HG02571 (cell line): ENCODE data around the gene THG1L.
"Not testable (repeated sequence)": the region's sequence is repeated elsewhere in the genome, so short reads cannot be mapped to it uniquely, and the experiment has no call there.

Experiments used
- ATAC-seq: cut with Tn5 transposase; IDR thresholded peaks from one replicate; pipeline ENCODE4 v1.9.1; 2021; ENCODE audit warnings: mild to moderate bottlenecking, moderate library complexity; ENCODE audit not compliant: unreplicated experiment

The THG1L gene

GRCh38 chr5:157726607-157727006, 4.6 kb upstream of the THG1L start:
- ATAC-seq, result not testable (repeated sequence)

DNA sequence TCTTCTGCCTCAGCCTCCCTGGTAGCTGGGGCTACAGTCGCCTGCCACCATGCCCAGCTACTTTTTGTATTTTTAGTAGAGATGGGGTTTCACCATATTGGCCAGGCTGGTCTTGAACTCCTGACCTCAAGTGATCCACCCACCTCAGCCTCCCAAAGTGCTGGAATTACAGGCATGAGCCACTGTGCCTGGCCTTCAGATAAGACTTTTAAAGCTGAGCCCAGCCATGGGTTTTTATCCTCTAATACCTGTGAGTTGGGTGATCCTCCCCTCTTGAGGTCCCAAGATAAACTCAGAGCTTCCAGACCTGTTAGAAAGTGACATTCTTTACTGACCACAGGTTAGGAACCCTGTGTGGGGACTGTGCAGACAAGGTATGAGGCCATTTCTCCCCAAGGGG, 3.4 kb upstream of the THG1L start:
- ATAC-seq, result not testable (repeated sequence)

GRCh38 chr5:157729858-157730257, 1.4 kb upstream of the THG1L start:
- peak; percentile 61 for ATAC-seq

GRCh38 chr5:157730900-157731271, 334 bp upstream of the THG1L start:
- no peak for ATAC-seq

DNA sequence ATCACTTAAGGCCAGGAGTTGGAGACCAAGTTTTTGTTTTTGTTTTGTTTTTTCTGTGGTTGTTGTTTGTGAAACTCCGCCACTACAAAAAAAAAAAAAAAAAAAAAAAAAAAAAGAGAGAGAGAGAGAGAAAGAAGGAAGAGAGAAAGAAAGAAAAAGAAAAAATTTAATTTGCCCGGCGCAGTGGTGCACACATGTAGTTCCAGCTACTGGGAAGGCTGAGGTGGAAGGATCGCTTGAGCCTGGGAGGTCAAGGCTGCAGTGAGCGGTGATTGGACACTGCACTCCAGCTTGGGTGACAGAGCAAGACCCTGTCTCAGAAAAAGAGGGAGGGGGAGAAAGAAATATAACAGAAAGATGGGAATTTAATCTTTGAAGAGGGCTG, 902 bp downstream of the THG1L start:
- no peak for ATAC-seq

DNA sequence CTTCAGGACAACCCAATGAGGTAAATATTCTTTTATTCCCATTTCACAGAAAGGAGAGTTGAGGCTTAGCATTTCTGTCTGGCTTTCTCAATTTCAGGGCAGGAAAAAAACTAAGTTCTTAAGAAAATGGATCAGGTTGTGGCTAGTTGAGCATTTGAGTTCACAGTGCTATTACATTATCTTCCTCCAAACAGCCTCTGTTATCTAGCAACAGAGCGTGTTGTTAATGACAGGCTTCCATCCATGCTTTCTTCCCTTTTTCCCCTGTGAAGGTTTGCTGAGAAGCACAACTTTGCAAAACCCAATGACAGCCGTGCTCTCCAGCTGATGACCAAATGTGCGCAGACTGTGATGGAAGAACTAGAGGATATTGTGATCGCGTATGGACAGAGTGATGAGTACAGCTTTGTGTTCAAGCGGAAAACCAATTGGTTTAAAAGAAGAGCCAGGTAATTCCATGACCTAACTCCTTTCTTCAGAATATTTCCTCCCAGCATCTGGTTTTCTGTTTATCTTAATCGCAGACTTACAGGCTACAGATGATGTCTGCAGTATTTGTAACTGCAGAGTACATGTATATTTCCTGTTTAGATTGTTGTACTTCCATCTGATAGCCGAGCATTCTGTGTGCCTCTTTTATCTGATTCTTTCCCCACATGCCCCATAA, 1.5 kb downstream of the THG1L start:
- no peak for ATAC-seq

DNA sequence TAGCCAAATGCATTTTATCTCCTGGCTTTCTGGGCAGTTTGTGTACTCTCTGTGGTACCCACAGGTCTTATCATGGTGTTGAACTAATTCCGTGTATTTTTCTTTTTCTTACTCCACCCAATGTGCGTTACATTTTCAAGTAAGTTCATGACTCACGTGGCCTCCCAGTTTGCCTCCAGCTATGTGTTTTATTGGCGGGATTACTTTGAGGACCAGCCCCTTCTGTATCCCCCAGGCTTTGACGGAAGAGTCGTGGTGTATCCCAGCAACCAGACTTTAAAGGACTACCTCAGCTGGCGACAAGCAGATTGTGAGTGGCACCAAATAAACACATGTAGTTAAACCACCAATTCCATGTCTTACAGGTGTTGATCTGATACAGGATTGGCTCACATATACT, 3.2 kb downstream of the THG1L start:
- ATAC-seq, result no peak

- ATAC-seq, result no peak
These were observed 4.8 kb downstream of the THG1L start for GRCh38 chr5:157735991-157736390.

DNA sequence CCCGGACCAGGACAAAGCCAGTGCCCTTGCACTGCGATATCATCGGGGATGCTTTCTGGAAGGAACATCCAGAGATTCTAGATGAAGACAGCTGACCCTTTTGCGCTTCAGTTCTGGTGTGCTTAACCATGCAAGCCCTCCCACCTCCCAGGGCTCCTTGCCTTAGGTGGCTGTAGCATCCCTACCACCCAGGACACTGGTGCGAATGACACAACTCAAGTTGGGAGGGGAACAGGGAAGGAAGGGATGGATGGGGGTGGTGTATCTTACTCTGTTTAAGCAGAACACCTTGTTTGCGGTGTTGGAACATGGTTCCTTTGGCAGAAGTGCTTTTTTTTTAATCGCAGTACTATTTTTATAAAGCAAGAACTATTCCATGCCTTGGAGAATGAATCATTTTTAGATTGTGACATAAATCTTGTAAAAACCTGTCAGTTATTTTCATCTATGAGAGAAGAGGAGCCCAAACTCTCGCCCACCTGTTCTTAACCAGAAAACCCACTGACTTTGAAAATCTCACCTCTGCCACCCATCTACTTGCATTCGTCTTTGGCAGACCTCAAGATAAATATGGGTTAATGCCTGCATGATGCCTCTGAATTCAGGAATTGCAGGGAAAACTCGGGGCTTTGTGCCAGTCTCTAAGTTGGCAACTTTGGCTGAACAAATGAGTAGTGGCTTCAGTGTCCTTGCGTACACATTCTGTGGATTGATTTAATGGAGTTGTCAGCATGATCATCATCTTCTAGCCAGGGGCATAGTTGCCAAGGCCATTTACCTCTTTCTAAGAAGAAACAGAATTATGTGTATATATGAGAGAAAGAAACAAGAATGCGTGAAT, 8.4 kb downstream of the THG1L start:
- no peak for ATAC-seq

DNA sequence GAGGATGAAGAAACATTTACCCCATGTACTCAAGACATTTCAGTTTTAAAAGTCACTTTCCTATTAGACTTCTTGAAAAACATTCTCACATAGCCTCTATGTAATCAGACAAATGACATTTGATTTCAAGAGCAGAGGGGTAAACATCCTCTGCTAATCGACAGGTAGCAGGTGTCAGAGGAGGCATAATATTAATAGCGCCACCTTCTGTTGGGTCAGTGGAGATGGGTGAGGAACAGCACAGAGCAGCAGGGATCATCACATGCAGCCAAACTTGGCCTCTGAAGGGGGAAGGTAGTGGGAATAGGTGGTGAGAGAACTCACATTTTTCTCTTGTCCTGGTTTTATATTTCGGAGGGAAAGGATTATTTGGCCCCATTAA, 9.0 kb downstream of the THG1L start:
- ATAC-seq, result no peak

DNA sequence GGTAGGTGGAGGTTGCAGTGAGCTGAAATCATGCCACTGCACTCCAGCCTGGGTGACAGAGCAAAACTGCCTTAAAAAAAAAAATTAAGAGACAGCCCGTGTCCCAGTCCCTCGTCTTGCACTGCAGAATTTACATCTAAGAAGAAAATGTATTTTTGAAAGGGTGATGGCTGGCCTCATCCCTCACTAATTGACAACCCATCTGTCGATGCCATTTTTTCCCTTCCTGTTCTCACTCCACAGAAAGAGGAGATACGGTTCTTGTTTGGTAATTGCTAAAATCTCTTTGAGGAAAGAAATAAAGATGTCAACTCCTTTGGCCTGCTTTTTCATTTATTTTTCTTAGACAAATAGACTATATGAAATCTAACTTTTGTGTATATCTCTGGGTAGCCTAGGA, 9.9 kb downstream of the THG1L start:
- no peak for ATAC-seq

DNA sequence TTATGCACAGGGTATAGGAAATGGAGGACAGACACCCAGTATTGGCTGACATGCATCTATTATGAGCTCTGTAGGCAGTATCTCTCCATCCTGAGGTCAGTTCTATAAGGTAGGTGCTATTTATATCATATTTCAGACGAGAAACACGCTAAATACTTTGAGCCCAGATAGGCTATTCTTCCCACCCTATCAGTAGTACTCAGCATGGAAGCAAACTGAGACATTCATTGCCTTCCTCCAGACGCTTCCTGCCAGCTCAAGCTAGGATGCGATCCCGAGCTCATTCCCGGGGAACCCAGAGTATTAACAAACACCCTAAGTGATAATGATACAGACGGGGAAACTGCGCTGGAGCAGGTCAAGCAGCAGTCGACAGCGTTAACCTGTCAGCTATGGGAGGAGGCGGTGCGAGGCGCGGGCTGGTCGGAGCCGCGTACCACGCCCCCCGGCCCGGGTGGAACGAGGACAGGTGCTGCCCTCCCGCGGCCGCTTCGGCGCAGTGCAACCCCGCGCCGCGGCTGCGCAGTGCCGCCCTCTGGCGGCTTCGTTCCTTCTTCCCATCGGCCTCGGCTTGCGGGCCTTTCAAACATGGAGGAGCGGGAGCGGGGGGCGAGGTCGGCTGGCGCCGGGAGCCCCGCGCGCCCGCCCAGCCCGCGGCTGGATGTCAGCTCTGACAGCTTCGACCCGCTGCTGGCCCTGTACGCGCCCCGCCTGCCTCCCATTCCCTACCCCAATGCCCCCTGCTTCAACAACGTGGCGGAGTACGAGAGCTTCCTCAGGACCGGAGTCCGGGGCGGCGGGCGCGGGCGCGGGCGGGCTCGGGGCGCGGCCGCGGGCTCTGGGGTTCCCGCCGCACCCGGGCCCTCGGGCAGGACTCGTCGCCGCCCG, 12.2 kb downstream of the THG1L start, which contains the start of gene LSM11:
Gene LSM11 (plus strand): TSS at position 550 of the 888 bp plus-strand sequence. CDS start 39 bp downstream, at position 589.
- ATAC-seq, result peak; percentile 94

DNA sequence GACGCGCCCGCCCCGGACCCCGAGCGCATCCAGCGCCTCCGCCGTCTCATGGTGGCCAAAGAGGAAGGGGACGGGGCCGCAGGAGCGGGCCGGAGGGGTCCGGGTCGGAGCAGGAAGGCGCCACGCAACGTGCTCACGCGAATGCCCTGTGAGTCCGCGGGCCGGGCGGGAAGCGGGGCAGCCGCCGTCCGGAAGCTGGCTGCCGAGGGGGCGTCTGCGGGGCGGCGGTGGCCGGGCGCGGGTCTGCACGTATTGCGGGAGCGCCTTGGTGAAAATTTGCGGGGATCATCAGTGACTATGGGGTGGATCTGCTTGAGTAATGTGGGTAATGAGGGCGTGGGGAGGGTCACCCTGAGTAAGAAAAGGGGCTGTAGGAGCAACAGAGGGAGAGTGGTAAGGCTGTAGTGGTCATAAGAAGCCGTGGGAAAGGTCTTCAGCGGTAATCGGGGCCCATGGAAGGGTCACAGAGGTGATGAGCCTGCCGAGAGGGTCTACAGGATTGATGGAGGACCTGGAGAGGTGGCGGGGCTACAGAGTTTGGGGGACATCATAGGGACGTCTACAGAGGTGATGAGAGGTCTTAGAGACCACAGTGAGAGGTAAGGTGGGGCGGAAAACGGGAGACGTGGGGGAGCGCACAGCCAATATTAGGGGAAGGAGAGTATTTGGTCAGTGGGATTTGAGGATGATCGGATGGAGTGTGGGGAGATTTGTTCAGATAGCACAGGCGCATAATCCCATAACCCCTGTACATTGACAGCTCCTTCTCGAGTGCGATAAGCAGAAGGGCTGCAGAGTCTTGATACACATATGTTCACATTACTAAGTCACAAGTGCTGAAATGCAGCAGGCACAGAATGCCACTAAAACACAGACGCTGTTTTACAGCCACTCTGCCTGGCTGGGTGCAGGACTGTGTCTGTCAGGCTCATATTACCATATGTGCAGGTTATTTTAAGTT, 13.1 kb downstream of the THG1L start:
- ATAC-seq, result peak; percentile 24

- ATAC-seq, result no peak
These were observed 13.8 kb downstream of the THG1L start for GRCh38 chr5:157745041-157745456.

GRCh38 chr5:157747173-157747740, 16.0 kb downstream of the THG1L start:
- ATAC-seq, result no peak

GRCh38 chr5:157747766-157748700, 16.8 kb downstream of the THG1L start:
- no peak for ATAC-seq

GRCh38 chr5:157748760-157749461, 17.7 kb downstream of the THG1L start:
- no peak for ATAC-seq

DNA sequence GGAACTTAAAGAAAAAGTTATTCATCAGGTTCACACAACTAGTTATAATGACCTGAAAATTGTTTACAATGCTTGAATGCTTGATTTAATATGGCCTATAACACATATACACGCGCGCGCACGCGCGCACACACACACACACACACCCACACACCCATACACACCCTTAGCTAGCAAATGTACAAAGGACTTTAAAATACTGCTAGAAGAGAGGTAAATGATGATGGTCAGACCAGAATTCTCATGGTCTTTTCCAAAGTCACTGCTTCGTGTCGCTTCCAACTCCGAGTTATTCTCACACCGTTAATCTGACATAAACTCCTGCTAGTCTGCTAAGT, 18.2 kb downstream of the THG1L start:
- ATAC-seq, result no peak
